Naive thymus-derived CD4-positive, alpha-beta T cell (primary cell): ENCODE measurements around the gene GHRH. TPM values are rescaled to one million over a fixed set of nuclear protein-coding genes. Genes with fewer than 3 reads are reported as not detected.

Source experiments
- ATAC-seq: fragments of 150-1000 bp; cut with Tn5 transposase; 2 replicates; pipeline ENCODE4 v1.10.0; 2021; ENCODE audit warnings: mild to moderate bottlenecking, moderate library complexity
- CTCF ChIA-PET: fragments of 350-600 bp; sonication (Branson Sonifier 250); formaldehyde crosslinking; loops from one replicate; lab custom pipeline; 2021; ENCODE audit warnings: antibody characterized with exemption; lab: Charles Lee
- POLR2A ChIA-PET: fragments of 350-600 bp; sonication (Branson Sonifier 250); formaldehyde crosslinking; loops from one replicate; lab custom pipeline; 2021; ENCODE audit warnings: antibody characterized with exemption, inconsistent platforms; lab: Charles Lee
- DNase-seq, 9 donors: peaks; one replicate each; pipeline versions ENCODE4 v3.0.0 to v3.0.0-alpha.2; 2020 to 2022; ENCODE audit warnings: mixed read lengths in 1 of 9
- H3K27ac ChIP-seq: one replicate; pipeline ENCODE4 v1.7.0; 2013; ENCODE audit warnings: mild to moderate bottlenecking, low read depth, low read length, moderate library complexity
- H3K27me3 ChIP-seq, 2 donors: one replicate each; pipeline ENCODE4 v1.7.0; 2013; ENCODE audit warnings: low read length in 2 of 2, mild to moderate bottlenecking in 2 of 2, moderate library complexity in 2 of 2; ENCODE audit not compliant: control insufficient read depth in 2 of 2, insufficient read depth in 2 of 2
- H3K36me3 ChIP-seq, 3 experiments: 1 replicate in 2 of 3; 2 replicates in 1 of 3; pipeline ENCODE4 v1.7.0; 2013; ENCODE audit warnings: low read length in 3 of 3, mild to moderate bottlenecking in 3 of 3, moderate library complexity in 1 of 3; ENCODE audit not compliant: insufficient read depth in 3 of 3, control insufficient read depth in 2 of 3
- H3K4me1 ChIP-seq, 2 donors: one replicate each; pipeline ENCODE4 v1.7.0; 2013; ENCODE audit warnings: low read length in 2 of 2, mild to moderate bottlenecking in 2 of 2, moderate library complexity in 1 of 2; ENCODE audit not compliant: control insufficient read depth in 2 of 2, insufficient read depth in 2 of 2
- H3K4me3 ChIP-seq: 2 replicates; pipeline ENCODE4 v1.7.0; 2013; ENCODE audit warnings: mild to moderate bottlenecking, low read length
- H3K9me3 ChIP-seq, 3 experiments: 1 replicate in 2 of 3; 2 replicates in 1 of 3; pipeline ENCODE4 v1.7.0; 2013; ENCODE audit warnings: low read length in 3 of 3; ENCODE audit not compliant: control insufficient read depth in 2 of 3
- H3K27ac Mint-ChIP-seq, 9 donors: one replicate each; pipeline ENCODE4 v1.8.0; 2020 to 2022; ENCODE audit warnings: mixed read lengths in 9 of 9, mild to moderate bottlenecking in 8 of 9, moderate library complexity in 5 of 9, inconsistent platforms in 2 of 9
- H3K27me3 Mint-ChIP-seq, 5 donors: one replicate each; pipeline ENCODE4 v1.8.0; 2021 to 2022; ENCODE audit warnings: mixed read lengths in 5 of 5, mild to moderate bottlenecking in 1 of 5
- H3K36me3 Mint-ChIP-seq, 5 donors: one replicate each; pipeline ENCODE4 v1.8.0; 2020 to 2022; ENCODE audit warnings: mixed read lengths in 5 of 5, mild to moderate bottlenecking in 3 of 5, inconsistent platforms in 1 of 5
- H3K4me1 Mint-ChIP-seq, 7 donors: one replicate each; pipeline ENCODE4 v1.8.0; 2020 to 2022; ENCODE audit warnings: mixed read lengths in 7 of 7, mild to moderate bottlenecking in 3 of 7, inconsistent platforms in 1 of 7
- H3K4me3 Mint-ChIP-seq, 10 donors: one replicate each; pipeline ENCODE4 v1.8.0; 2020 to 2022; ENCODE audit warnings: mild to moderate bottlenecking in 10 of 10, mixed read lengths in 10 of 10, moderate library complexity in 6 of 10, inconsistent platforms in 2 of 10
- H3K9me3 Mint-ChIP-seq, 11 donors: one replicate each; pipeline ENCODE4 v1.8.0; 2020 to 2022; ENCODE audit warnings: mixed read lengths in 11 of 11, mild to moderate bottlenecking in 4 of 11, inconsistent platforms in 1 of 11, moderate library complexity in 1 of 11
- intact Hi-C, 2 donors: fragments of 100-400 bp; cut with micrococcal nuclease; formaldehyde crosslinking; loops; one replicate each; pipeline ENCODE4 v1.15.1; 2023
- polyA plus RNA-seq, 2 donors: library from polyadenylated mRNA; unstranded; fragments of 300-500 nt; fragmentation: Illumina TruSeq; gene quantifications; one replicate each; pipeline ENCODE4 v1.2.3, GENCODE V29; 2021
- total RNA-seq, 6 experiments: library from RNA in 5 of 6; stranded (reverse) in 5 of 6; gene quantifications; 1 replicate in 5 of 6; 2 replicates in 1 of 6; pipeline ENCODE4 v1.2.3 and lab custom pipeline; 2021 to 2026

Gene GHRH
- total and polyA plus RNA-seq, 7 experiments from 2014 or later = not detected

- intact Hi-C loops = no loop called here
- Mint-ChIP-seq H3K27me3 (no peaks in the 10 kb centered on the region), H3K4me1 (peaks cover 0 to 15% (median 6%) of the 10 kb centered on the region in 7 donors), H3K27ac (peak overlapping the region in 1 of 9 donors; percentile 57), H3K4me3 (no peak overlapping the region), H3K36me3 (peaks cover 17 to 69% (median 43%) of the 10 kb centered on the region in 5 donors), H3K9me3 (no peaks in the 10 kb centered on the region)
- no peak overlapping the region for H3K4me3 ChIP-seq
- no peaks in the 10 kb centered on the region for H3K27me3 ChIP-seq
- no peak overlapping the region for H3K27ac ChIP-seq
- ATAC-seq = no peak
- ChIA-PET CTCF (no interaction called here), POLR2A (no interaction called here)
- DNase-seq = no peak
- H3K4me1 ChIP-seq = no peaks in the 10 kb centered on the region
- H3K36me3 ChIP-seq = peaks cover 36 to 96% (median 54%) of the 10 kb centered on the region in 3 experiments
- no peaks in the 10 kb centered on the region for H3K9me3 ChIP-seq
These were observed 57.6 kb downstream of the GHRH start for GRCh38 chr20:37204056-37204455.

GRCh38 chr20:37202267-37202943 is 59.2 kb downstream of the GHRH start:
- Histone ChIP-seq H3K4me3 (no peak overlapping the region), H3K27ac (no peak overlapping the region), H3K27me3 (no peaks in the 10 kb centered on the region), H3K36me3 (peaks cover 33 to 95% (median 60%) of the 10 kb centered on the region in 3 experiments), H3K4me1 (no peaks in the 10 kb centered on the region), H3K9me3 (no peaks in the 10 kb centered on the region)
- H3K36me3 Mint-ChIP-seq = peaks cover 17 to 67% (median 41%) of the 10 kb centered on the region in 5 donors
- no peaks in the 10 kb centered on the region for H3K27me3 Mint-ChIP-seq
- H3K4me1 Mint-ChIP-seq = peaks cover under 1 to 19% (median 12%) of the 10 kb centered on the region in 7 donors
- intact Hi-C loops = loop anchor here (1.0 kb wide), 1 partner anchor 332 kb away; no protein-coding TSS in a partner anchor
- CTCF ChIA-PET = interaction anchor here (0.6 to 2.7 kb wide), 5 partner anchors 12 to 337 kb away, joined by 3 to 12 read pairs (median 3); no protein-coding TSS in a partner anchor
- H3K27ac Mint-ChIP-seq = peak overlapping the region in 1 of 9 donors; percentile 66
- H3K9me3 Mint-ChIP-seq = no peaks in the 10 kb centered on the region
- ATAC-seq = no peak
- POLR2A ChIA-PET = no interaction called here
- peak in 4 of 9 donors; percentile 8 to 22 (median 19) for DNase-seq
- no peak overlapping the region for H3K4me3 Mint-ChIP-seq

GRCh38 chr20:37201827-37202162 is 59.8 kb downstream of the GHRH start:
- Mint-ChIP-seq H3K4me3 (no peak overlapping the region), H3K27ac (no peak overlapping the region), H3K27me3 (no peaks in the 10 kb centered on the region), H3K36me3 (peaks cover 17 to 66% (median 43%) of the 10 kb centered on the region in 5 donors), H3K9me3 (no peaks in the 10 kb centered on the region), H3K4me1 (peaks cover 7 to 25% (median 18%) of the 10 kb centered on the region in 7 donors)
- Histone ChIP-seq H3K9me3 (no peaks in the 10 kb centered on the region), H3K27ac (no peak overlapping the region), H3K4me3 (no peak overlapping the region), H3K36me3 (peaks cover 29 to 90% (median 55%) of the 10 kb centered on the region in 3 experiments), H3K4me1 (no peaks in the 10 kb centered on the region), H3K27me3 (no peaks in the 10 kb centered on the region)
- ChIA-PET POLR2A (interaction anchor here (0.6 kb wide), 1 partner anchor 294 kb away, joined by 5 read pairs; no protein-coding TSS in a partner anchor), CTCF (interaction anchor here (1.3 to 2.7 kb wide), 2 partner anchors 58 to 332 kb away, joined by 3 to 12 read pairs; no protein-coding TSS in a partner anchor)
- DNase-seq = no peak
- ATAC-seq = no peak
- intact Hi-C loops = loop anchor here (1.0 kb wide), 1 partner anchor 333 kb away; no protein-coding TSS in a partner anchor

Other genes starting within 250 kb of the GHRH start
- 10 to 100 TPM; 27.4 to 51.2 (median 30.6) TPM for gene RBL1, start 165.8 kb downstream of the GHRH start, total RNA-seq
- 10 to 100 TPM in 1 of 2 donors, 1 to 10 TPM in 1; 10.0 to 13.0 TPM for gene RBL1, start 165.8 kb downstream of the GHRH start, polyA plus RNA-seq
- gene RPN2, start 82.5 kb downstream of the GHRH start, total RNA-seq = 100 to 1,000 TPM in 4 of 5 experiments, 10 to 100 TPM in 1; 88.7 to 222 (median 108) TPM
- gene RPN2, start 82.5 kb downstream of the GHRH start, polyA plus RNA-seq = 100 to 1,000 TPM; 241 to 281 TPM
- 1 to 10 TPM; 1.2 to 1.9 (median 1.6) TPM for gene MROH8, start 82.3 kb downstream of the GHRH start, total RNA-seq
- 1 to 10 TPM in 1 of 2 donors, under 1 TPM in 1; 0.59 to 1.7 TPM for gene MROH8, start 82.3 kb downstream of the GHRH start, polyA plus RNA-seq
- gene MANBAL, start 27.8 kb upstream of the GHRH start, total RNA-seq = 10 to 100 TPM in 3 of 5 experiments, 1 to 10 TPM in 2; 4.2 to 12.3 (median 11.5) TPM
- 10 to 100 TPM; 21.2 to 28.4 TPM for gene MANBAL, start 27.8 kb upstream of the GHRH start, polyA plus RNA-seq
- gene SRC, start 84.3 kb upstream of the GHRH start, total RNA-seq = 10 to 100 TPM in 1 of 5 experiments, 1 to 10 TPM in 4; 2.8 to 26.6 (median 4.4) TPM
- under 1 TPM; 0.63 to 0.82 TPM for gene SRC, start 84.3 kb upstream of the GHRH start, polyA plus RNA-seq